Neuronal stem cell (in vitro differentiated cells): ENCODE results near the gene KBTBD13.
A peak's percentile ranks its signal among the peaks of the same experiment; 100 is the strongest.

Source experiments
- DNase-seq: peaks from one replicate; pipeline ENCODE4 v3.0.0-alpha.2; 2013; ENCODE audit warnings: low spot score
- H2AFZ ChIP-seq: one replicate; pipeline ENCODE4 v1.6.1; 2013; ENCODE audit warnings: mild to moderate bottlenecking, low read length, inconsistent platforms
- H2AK5ac ChIP-seq: 2 replicates; pipeline ENCODE4 v1.6.1; 2013; ENCODE audit warnings: low read depth, mild to moderate bottlenecking, inconsistent platforms, low read length, moderate library complexity, mixed read lengths
- H2BK120ac ChIP-seq: 2 replicates; pipeline ENCODE4 v1.6.1; 2013; ENCODE audit warnings: low read depth, mild to moderate bottlenecking, inconsistent platforms, low read length, moderate library complexity, mixed read lengths
- H2BK12ac ChIP-seq: one replicate; pipeline ENCODE4 v1.6.1; 2013; ENCODE audit warnings: low read length, inconsistent platforms
- H2BK15ac ChIP-seq: 2 replicates; pipeline ENCODE4 v1.6.1; 2013; ENCODE audit warnings: mild to moderate bottlenecking, low read length, inconsistent platforms, mixed read lengths
- H2BK5ac ChIP-seq: one replicate; pipeline ENCODE4 v1.6.1; 2013; ENCODE audit warnings: inconsistent platforms, mild to moderate bottlenecking, low read length, moderate library complexity
- H3K14ac ChIP-seq: one replicate; pipeline ENCODE4 v1.6.1; 2013; ENCODE audit warnings: low read length, inconsistent platforms
- H3K18ac ChIP-seq: 2 replicates; pipeline ENCODE4 v1.6.1; 2013; ENCODE audit warnings: low read length, inconsistent platforms
- H3K23ac ChIP-seq: 2 replicates; pipeline ENCODE4 v1.6.1; 2013; ENCODE audit warnings: low read depth, mild to moderate bottlenecking, mixed read lengths, low read length, inconsistent platforms; ENCODE audit not compliant: poor library complexity
- H3K27ac ChIP-seq: replicated peaks from 3 replicates; pipeline ENCODE4 v1.5.1; 2013; ENCODE audit warnings: low read length, inconsistent platforms
- H3K27me3 ChIP-seq, 3 experiments: 2 replicates each; pipeline ENCODE4 v1.6.1; 2013; ENCODE audit warnings: low read length in 3 of 3, mild to moderate bottlenecking in 2 of 3, inconsistent platforms in 1 of 3, low read depth in 1 of 3, mixed read lengths in 1 of 3, moderate library complexity in 1 of 3; ENCODE audit not compliant: control insufficient read depth in 3 of 3, insufficient read depth in 3 of 3
- H3K36me3 ChIP-seq, 2 donors: replicated peaks in 1 of 2; 2 replicates each; pipeline ENCODE4 v1.6.1; 2013; ENCODE audit warnings: low read length in 2 of 2; ENCODE audit not compliant: control insufficient read depth in 2 of 2, insufficient read depth in 2 of 2
- H3K4ac ChIP-seq: 2 replicates; pipeline ENCODE4 v1.6.1; 2013; ENCODE audit warnings: inconsistent platforms, mild to moderate bottlenecking, low read length, moderate library complexity
- H3K4me1 ChIP-seq, 2 donors: 1 replicate in 1 of 2; 2 replicates in 1 of 2; pipeline ENCODE4 v1.6.1; 2013; ENCODE audit warnings: low read length in 2 of 2, low read depth in 1 of 2; ENCODE audit not compliant: control insufficient read depth in 2 of 2, insufficient read depth in 1 of 2
- H3K4me2 ChIP-seq: one replicate; pipeline ENCODE4 v1.6.1; 2013; ENCODE audit warnings: mild to moderate bottlenecking, low read length, inconsistent platforms; ENCODE audit not compliant: insufficient read depth, poor library complexity, severe bottlenecking
- H3K4me3 ChIP-seq, 2 donors: 2 replicates each; pipeline ENCODE4 v1.5.1; 2013; ENCODE audit warnings: low read length in 2 of 2, mild to moderate bottlenecking in 2 of 2, inconsistent platforms in 1 of 2, moderate library complexity in 1 of 2
- H3K79me1 ChIP-seq: one replicate; pipeline ENCODE4 v1.6.1; 2013; ENCODE audit warnings: low read depth, mild to moderate bottlenecking, inconsistent platforms, low read length, moderate library complexity
- H3K9ac ChIP-seq: one replicate; pipeline ENCODE4 v1.6.1; 2013; ENCODE audit warnings: mild to moderate bottlenecking, low read depth, low read length, inconsistent platforms; ENCODE audit not compliant: poor library complexity
- H3K9me3 ChIP-seq, 2 donors: replicated peaks in 1 of 2; 2 replicates each; pipeline versions ENCODE3 to v1.6.1; 2013; ENCODE audit warnings: low read length in 2 of 2, mild to moderate bottlenecking in 2 of 2, inconsistent platforms in 1 of 2, low read depth in 1 of 2, mixed read lengths in 1 of 2, moderate library complexity in 1 of 2; ENCODE audit not compliant: control insufficient read depth in 2 of 2, insufficient read depth in 1 of 2
- H4K8ac ChIP-seq: one replicate; pipeline ENCODE4 v1.6.1; 2013; ENCODE audit warnings: low read depth, mild to moderate bottlenecking, inconsistent platforms, low read length, moderate library complexity
- H4K91ac ChIP-seq: one replicate; pipeline ENCODE4 v1.6.1; 2013; ENCODE audit warnings: low read length, low read depth, mild to moderate bottlenecking, inconsistent platforms; ENCODE audit not compliant: poor library complexity
- WGBS, 2 donors: extraction: QIAGEN DNeasy Blood & Tissue Kit; methylation state at CpG; one replicate each; pipeline ENCODE4 v1.1.7; 2013; ENCODE audit warnings: missing lambda C conversion rate in 2 of 2, mixed read lengths in 1 of 2; ENCODE audit not compliant: insufficient read length in 2 of 2, insufficient replicate concordance in 1 of 2; ENCODE audit errors: extremely low coverage in 2 of 2; 5-methylcytosine and 5-hydroxymethylcytosine counted together

The KBTBD13 gene

DNA sequence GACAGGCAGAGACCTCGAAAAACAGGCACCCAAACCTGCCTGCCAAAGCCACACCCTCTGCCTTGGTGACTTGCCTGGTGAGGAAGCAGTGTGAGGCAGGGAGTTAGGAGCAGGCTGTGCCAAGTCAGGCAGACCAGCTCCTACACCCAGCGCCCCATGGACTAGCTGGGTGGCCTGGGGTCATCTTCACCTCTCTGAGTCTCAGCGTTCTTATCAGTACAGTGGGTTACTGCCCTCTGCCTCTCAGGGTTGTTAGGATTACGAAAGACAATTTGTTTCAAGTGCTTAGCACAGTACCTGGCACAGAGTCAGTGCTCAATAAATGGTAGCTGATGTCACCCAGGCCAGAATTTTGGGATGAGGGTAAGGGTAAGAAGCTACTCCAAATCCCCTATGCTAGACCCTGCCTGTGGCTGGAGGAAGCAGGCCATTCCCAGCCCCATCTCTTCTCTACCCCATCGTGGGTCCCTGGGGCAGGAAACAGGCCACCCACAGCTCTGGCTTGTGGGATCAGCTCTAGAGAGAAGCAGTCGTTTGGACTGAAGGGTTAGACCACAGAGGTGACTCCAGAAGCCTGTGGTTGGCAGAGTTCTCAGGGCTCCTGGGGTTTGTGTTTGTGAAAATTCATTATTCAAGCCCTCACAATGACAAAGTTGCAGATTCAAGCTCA is 21.2 kb upstream of the KBTBD13 start:
- no peak overlapping the region for H2BK5ac ChIP-seq
- no peak for DNase-seq
- peaks cover 0 to 10% (median 0%) of the 10 kb centered on the region in 3 experiments for H3K27me3 ChIP-seq
- no peaks in the 10 kb centered on the region for H3K79me1 ChIP-seq
- no CpG with 5 or more reads among the region's 6 CpGs for WGBS, 2 donors
- no peak overlapping the region for H3K14ac ChIP-seq
- no peak overlapping the region for H2AK5ac ChIP-seq
- no peak overlapping the region for H3K4ac ChIP-seq
- no peak overlapping the region for H4K8ac ChIP-seq
- no peak overlapping the region for H3K27ac ChIP-seq
- H2AFZ ChIP-seq = no peak overlapping the region
- H3K4me1 ChIP-seq = peaks cover 2 to 7% of the 10 kb centered on the region in 2 donors
- no peak overlapping the region for H2BK15ac ChIP-seq
- no peak overlapping the region for H3K23ac ChIP-seq
- no peak overlapping the region for H3K4me2 ChIP-seq
- H2BK12ac ChIP-seq = no peak overlapping the region
- H3K9me3 ChIP-seq = no peaks in the 10 kb centered on the region
- H3K9ac ChIP-seq = peak overlapping the region; percentile 24
- H3K4me3 ChIP-seq = peak overlapping the region in 1 of 2 donors; percentile 11
- no peak overlapping the region for H2BK120ac ChIP-seq
- no peaks in the 10 kb centered on the region for H3K36me3 ChIP-seq
- no peak overlapping the region for H4K91ac ChIP-seq
- no peak overlapping the region for H3K18ac ChIP-seq

GRCh38 chr15:65056106-65056505 is 20.4 kb upstream of the KBTBD13 start:
- H4K8ac ChIP-seq = no peak overlapping the region
- no peak overlapping the region for H4K91ac ChIP-seq
- H3K18ac ChIP-seq = no peak overlapping the region
- H3K23ac ChIP-seq = no peak overlapping the region
- no peak overlapping the region for H3K14ac ChIP-seq
- no peak overlapping the region for H2BK15ac ChIP-seq
- peaks cover 0 to 2% of the 10 kb centered on the region in 2 donors for H3K9me3 ChIP-seq
- H3K4me2 ChIP-seq = no peak overlapping the region
- H3K4me3 ChIP-seq = no peak overlapping the region
- H2AK5ac ChIP-seq = no peak overlapping the region
- peaks cover 0 to 9% (median 0%) of the 10 kb centered on the region in 3 experiments for H3K27me3 ChIP-seq
- peaks cover 2 to 7% of the 10 kb centered on the region in 2 donors for H3K4me1 ChIP-seq
- no peak overlapping the region for H2AFZ ChIP-seq
- H3K4ac ChIP-seq = no peak overlapping the region
- H3K27ac ChIP-seq = no peak overlapping the region
- no peak overlapping the region for H3K9ac ChIP-seq
- H2BK5ac ChIP-seq = no peak overlapping the region
- no peak overlapping the region for H2BK120ac ChIP-seq
- no peaks in the 10 kb centered on the region for H3K79me1 ChIP-seq
- no peaks in the 10 kb centered on the region for H3K36me3 ChIP-seq
- H2BK12ac ChIP-seq = no peak overlapping the region
- DNase-seq = no peak
- WGBS, 2 donors = no CpG with 5 or more reads among the region's 9 CpGs

DNA sequence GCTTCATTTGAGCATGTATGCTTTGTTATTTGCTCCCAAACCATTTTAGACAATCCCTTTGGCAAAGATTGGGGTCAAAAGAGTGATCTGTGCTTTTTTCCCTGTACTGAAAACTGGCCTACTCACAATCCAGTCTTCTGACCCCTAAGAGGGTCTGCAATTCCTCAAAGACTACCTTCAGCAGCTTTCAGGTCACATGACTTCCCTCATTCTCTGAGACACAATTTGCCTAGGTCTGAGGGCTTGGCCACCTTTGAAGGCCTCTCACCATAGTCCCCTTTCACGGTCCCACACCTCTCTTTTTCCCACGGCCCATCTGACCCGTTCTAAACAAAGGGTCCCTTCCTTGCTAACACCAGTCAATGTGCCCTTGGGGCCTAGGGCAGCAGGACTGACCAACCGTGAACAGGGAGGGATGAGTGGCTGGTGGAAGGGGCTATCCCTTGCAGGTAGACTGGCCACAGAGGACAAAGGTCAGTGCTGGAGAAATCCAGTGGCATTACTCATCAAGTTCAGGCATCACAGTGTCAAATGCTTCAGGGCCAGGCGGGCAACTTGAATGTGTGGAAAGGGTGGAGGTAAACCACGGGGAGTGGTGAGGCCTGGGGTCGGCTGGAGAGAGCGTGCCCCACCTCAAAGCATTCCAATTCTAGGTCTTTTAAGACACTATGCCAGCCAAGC is 19.5 kb upstream of the KBTBD13 start:
- H2BK120ac ChIP-seq = no peak overlapping the region
- H4K91ac ChIP-seq = no peak overlapping the region
- H2BK15ac ChIP-seq = no peak overlapping the region
- H3K27me3 ChIP-seq = peaks cover 0 to 1% (median 0%) of the 10 kb centered on the region in 3 experiments
- no peaks in the 10 kb centered on the region for H3K79me1 ChIP-seq
- H3K36me3 ChIP-seq = no peaks in the 10 kb centered on the region
- H3K4ac ChIP-seq = no peak overlapping the region
- no peak overlapping the region for H2BK5ac ChIP-seq
- DNase-seq = no peak
- whole genome bisulfite sequencing, 2 donors = no CpG with 5 or more reads among the region's 8 CpGs
- H3K9ac ChIP-seq = no peak overlapping the region
- no peak overlapping the region for H2BK12ac ChIP-seq
- no peak overlapping the region for H3K27ac ChIP-seq
- no peak overlapping the region for H3K4me2 ChIP-seq
- no peak overlapping the region for H3K23ac ChIP-seq
- peaks cover 0 to 2% of the 10 kb centered on the region in 2 donors for H3K9me3 ChIP-seq
- H3K4me1 ChIP-seq = peaks cover 2 to 7% of the 10 kb centered on the region in 2 donors
- H2AK5ac ChIP-seq = no peak overlapping the region
- H3K18ac ChIP-seq = no peak overlapping the region
- H3K14ac ChIP-seq = no peak overlapping the region
- H3K4me3 ChIP-seq = no peak overlapping the region
- peak overlapping the region; percentile 21 for H2AFZ ChIP-seq
- H4K8ac ChIP-seq = no peak overlapping the region

DNA sequence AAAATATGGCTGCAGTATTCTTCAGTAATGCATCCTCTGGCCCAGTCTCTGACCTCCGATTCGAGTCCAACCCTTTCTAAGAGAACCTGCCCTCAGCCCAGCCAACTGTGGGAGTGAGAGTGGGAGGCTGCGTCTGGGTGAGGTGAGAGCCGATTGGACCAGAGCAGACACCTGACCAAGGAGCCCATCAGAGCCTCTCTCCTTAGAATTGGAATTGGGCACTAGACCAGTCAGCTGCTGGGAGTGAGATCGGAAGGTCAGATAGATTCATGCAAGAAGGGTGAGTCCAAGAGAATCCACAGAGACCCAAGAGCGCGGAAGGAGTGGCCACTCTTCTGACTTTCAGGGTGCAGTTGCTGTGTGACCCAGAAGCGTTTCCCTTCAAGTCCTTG is 19.0 kb upstream of the KBTBD13 start:
- Histone ChIP-seq H4K91ac (no peak overlapping the region), H3K4me3 (no peak overlapping the region), H3K9me3 (peaks cover 0 to 2% of the 10 kb centered on the region in 2 donors), H3K23ac (no peak overlapping the region), H3K4me2 (no peak overlapping the region), H3K18ac (no peak overlapping the region), H3K36me3 (no peaks in the 10 kb centered on the region), H3K27ac (no peak overlapping the region), H2AFZ (no peak overlapping the region), H3K79me1 (no peaks in the 10 kb centered on the region), H2BK12ac (no peak overlapping the region), H4K8ac (no peak overlapping the region), H3K4me1 (peaks cover 2 to 7% of the 10 kb centered on the region in 2 donors), H2BK120ac (no peak overlapping the region), H2AK5ac (no peak overlapping the region), H2BK5ac (no peak overlapping the region), H3K27me3 (no peaks in the 10 kb centered on the region), H2BK15ac (no peak overlapping the region), H3K9ac (no peak overlapping the region), H3K4ac (no peak overlapping the region), H3K14ac (no peak overlapping the region)
- no CpG with 5 or more reads among the region's 8 CpGs for WGBS, 2 donors
- DNase-seq = no peak
